Psoas muscle (tissue), 8 donors: ENCODE results near the gene SSC5D. TPM values are rescaled to one million over a fixed set of nuclear protein-coding genes. Genes with fewer than 3 reads are reported as not detected.

Source experiments
- ATAC-seq, 4 donors: fragments of 200-7000 bp; cut with Tn5 transposase; one replicate each; pipeline ENCODE4 v1.9.1; 2020; ENCODE audit warnings: moderate library complexity in 3 of 4, mild to moderate bottlenecking in 2 of 4
- DNase-seq, 2 donors: peaks; one replicate each; pipeline ENCODE4 v3.0.0-alpha.2; 2020
- H3K27ac ChIP-seq: fragments of 200-600 bp; one replicate; pipeline ENCODE4 v1.8.0; 2022
- H3K27me3 ChIP-seq, 3 donors: fragments of 200-600 bp in 1 of 3; one replicate each; pipeline versions ENCODE4 v1.6.1 to v1.8.0; 2013 to 2022; ENCODE audit warnings: low read length in 2 of 3, mild to moderate bottlenecking in 2 of 3, moderate library complexity in 1 of 3; ENCODE audit not compliant: insufficient read depth in 3 of 3
- H3K36me3 ChIP-seq, 2 donors: fragments of 200-600 bp in 1 of 2; one replicate each; pipeline versions ENCODE4 v1.6.1 to v1.8.0; 2013 to 2022; ENCODE audit warnings: low read depth in 1 of 2, mild to moderate bottlenecking in 1 of 2, moderate library complexity in 1 of 2; ENCODE audit not compliant: insufficient read depth in 1 of 2
- H3K4me1 ChIP-seq: fragments of 200-600 bp; one replicate; pipeline ENCODE4 v1.8.0; 2022
- H3K4me3 ChIP-seq: fragments of 200-600 bp; one replicate; pipeline ENCODE4 v1.8.0; 2022; ENCODE audit warnings: mild to moderate bottlenecking
- H3K9me3 ChIP-seq: fragments of 200-600 bp; one replicate; pipeline ENCODE4 v1.8.0; 2022
- CTCF ChIP-seq: fragments of 200-600 bp; IDR thresholded peaks from one replicate; pipeline ENCODE4 v1.8.0; 2022; ENCODE audit warnings: antibody characterized with exemption
- WGBS, 3 donors: extraction: QIAGEN DNeasy Blood & Tissue Kit; methylation state at CpG; one replicate each; pipeline versions ENCODE4 v1.1.6 to v1.1.7; 2013; 5-methylcytosine and 5-hydroxymethylcytosine counted together
- intact Hi-C, 2 donors: fragments of 100-400 bp; cut with DNase I; formaldehyde crosslinking; loops; one replicate each; pipeline versions ENCODE4 v1.11.0 to v1.14.2; 2022
- polyA plus RNA-seq, 3 donors: library from polyadenylated mRNA; stranded (reverse); fragments of 200-250 nt; gene quantifications; one replicate each; pipeline ENCODE4 v1.2.3, GENCODE V29; 2013
- total RNA-seq, 4 donors: library from RNA; stranded (reverse); fragmentation: NEBNext Ultra II Directional in 2 of 4; extraction: Animal tissue kit (Norgen Biotek cat#: 25700) in 2 of 4; gene quantifications; one replicate each; pipeline versions ENCODE4 v1.2.1 to v1.2.4, GENCODE V29; 2021 to 2023
- donor health status: healthy with polysubstance abuse.
- donor health status: DM: no; HTN: no; CAD: no; lungs with moderate emphysema.
- donor health status: Bipolar disorder and iron deficiency.
- donor health status: healthy.
- donor health status: DM: yes; HTN: yes; CAD: no.
- donor health status: DM: no; HTN: no; CAD: no.
- donor health status: DM: no; HTN: no; CAD: no.
- donor health status: DM: yes; HTN: yes; CAD: no.

SSC5D gene
- total and polyA plus RNA-seq, 7 donors, result 0.11 to 4.6 (median 1.2) TPM

- intact Hi-C loops, result no loop called here
- peaks cover 18% of the 10 kb centered on the region for H3K4me1 ChIP-seq
- no peak for TF ChIP-seq CTCF
- no peaks in the 10 kb centered on the region for H3K9me3 ChIP-seq
- no peaks in the 10 kb centered on the region for H3K36me3 ChIP-seq
- H3K4me3 ChIP-seq, result no peak overlapping the region
- H3K27ac ChIP-seq, result no peak overlapping the region
- DNase-seq (no peak), ATAC-seq (no peak)
- 73 to 76% (median 73%) methylated on average over 19 of the region's 19 CpGs for WGBS, 3 donors
- H3K27me3 ChIP-seq, result no peaks in the 10 kb centered on the region
Observed at GRCh38 chr19:55474269-55475265, 13.7 kb upstream of the SSC5D start.

GRCh38 chr19:55476100-55476775 is 12.0 kb upstream of the SSC5D start, which contains the start of gene ZNF628:
Gene ZNF628 (plus strand): TSS chr19:55476617. CDS start chr19:55479911, 3,294 bp downstream.
- H3K27ac ChIP-seq, result peak within 1 kb of the TSS; percentile 97
- intact Hi-C loops, result no loop called here
- ATAC-seq, result peak; percentile 97 to 98 (median 97)
- peaks cover 18% of the 10 kb centered on the region for H3K4me1 ChIP-seq
- DNase-seq, result peak; percentile 99 to 100
- WGBS, 3 donors, result 0 to 1% (median 0%) methylated on average over 38 to 61 of the region's 61 CpGs
- no peak for TF ChIP-seq CTCF
- no peaks in the 10 kb centered on the region for H3K9me3 ChIP-seq
- H3K27me3 ChIP-seq, result no peaks in the 10 kb centered on the region
- peaks cover 0 to under 1% of the 10 kb centered on the region in 2 donors for H3K36me3 ChIP-seq
- peak within 1 kb of the TSS; percentile 86 for H3K4me3 ChIP-seq

- DNase-seq (no peak), ATAC-seq (no peak)
- H3K27me3 ChIP-seq, result no peaks in the 10 kb centered on the region
- no peak for TF ChIP-seq CTCF
- intact Hi-C loops, result no loop called here
- no peaks in the 10 kb centered on the region for H3K9me3 ChIP-seq
- peaks cover 0 to 15% of the 10 kb centered on the region in 2 donors for H3K36me3 ChIP-seq
- H3K4me3 ChIP-seq, result peak overlapping the region; percentile 86
- H3K27ac ChIP-seq, result no peak overlapping the region
- H3K4me1 ChIP-seq, result peaks cover 18% of the 10 kb centered on the region
- 79 to 81% (median 81%) methylated on average over 13 of the region's 13 CpGs for WGBS, 3 donors
Observed at GRCh38 chr19:55477905-55478304, 10.3 kb upstream of the SSC5D start.

- Histone ChIP-seq H3K9me3 (no peaks in the 10 kb centered on the region), H3K4me3 (peak overlapping the region; percentile 86), H3K27ac (no peak overlapping the region), H3K4me1 (peaks cover 18% of the 10 kb centered on the region), H3K27me3 (no peaks in the 10 kb centered on the region), H3K36me3 (peaks cover 0 to 18% of the 10 kb centered on the region in 2 donors)
- 70 to 75% (median 72%) methylated on average over 12 of the region's 12 CpGs for WGBS, 3 donors
- DNase-seq (no peak), ATAC-seq (no peak)
- no peak for TF ChIP-seq CTCF
- intact Hi-C loops, result no loop called here
Observed at GRCh38 chr19:55478364-55478763, 9.9 kb upstream of the SSC5D start.
